Prostate gland (tissue), 2 donors: Measurements from ENCODE around the gene EPHB6. TPM values are rescaled to one million over a fixed set of nuclear protein-coding genes. Genes with fewer than 3 reads are reported as not detected.

ENCODE experiments used
- DNase-seq: peaks from one replicate; pipeline ENCODE4 v3.0.0-alpha.2; 2019; ENCODE audit warnings: low spot score
- H3K27ac ChIP-seq, 2 donors: fragments of 200-600 bp; sonication (generic); 2 replicates each; pipeline ENCODE4 v1.5.1; 2017 to 2019
- H3K27me3 ChIP-seq: fragments of 200-600 bp; sonication (generic); replicated peaks from 2 replicates; pipeline ENCODE4 v1.5.1; 2019; ENCODE audit not compliant: insufficient read depth
- H3K36me3 ChIP-seq, 2 donors: fragments of 200-600 bp; sonication (generic); 1 replicate in 1 of 2; 2 replicates in 1 of 2; pipeline versions ENCODE4 v1.5.1 to v1.8.1; 2017 to 2019
- H3K4me1 ChIP-seq: fragments of 200-600 bp; sonication (generic); replicated peaks from 2 replicates; pipeline ENCODE4 v1.5.1; 2019
- H3K4me3 ChIP-seq, 2 donors: fragments of 200-600 bp; sonication (generic); 2 replicates each; pipeline ENCODE4 v1.5.1; 2017 to 2019
- H3K9me3 ChIP-seq: fragments of 200-600 bp; sonication (generic); 2 replicates; pipeline ENCODE4 v1.5.1; 2017
- CTCF ChIP-seq, 4 experiments: fragments of 200-600 bp in 2 of 4; fragments of 450-650 bp in 2 of 4; sonication (generic) in 2 of 4; IDR thresholded peaks; 1 replicate in 3 of 4; 2 replicates in 1 of 4; pipeline ENCODE4 v1.5.1; 2016 to 2019; ENCODE audit warnings: antibody characterized with exemption in 4 of 4, mild to moderate bottlenecking in 2 of 4, moderate library complexity in 2 of 4
- POLR2A ChIP-seq: fragments of 450-650 bp; IDR thresholded peaks from one replicate; pipeline ENCODE4 v1.6.1; 2016; ENCODE audit warnings: antibody characterized with exemption, mild to moderate bottlenecking
- POLR2AphosphoS5 ChIP-seq: sonication (generic); formaldehyde crosslinking; IDR thresholded peaks from one replicate; pipeline ENCODE4 v1.6.1; 2017; ENCODE audit warnings: antibody characterized with exemption
- WGBS: methylation state at CpG from one replicate; pipeline ENCODE4 v1.1.5; 2018; 5-methylcytosine and 5-hydroxymethylcytosine counted together
- intact Hi-C: fragments of 100-400 bp; cut with DNase I; formaldehyde crosslinking; loops from one replicate; pipeline ENCODE4 v1.14.2; 2022
- total RNA-seq, 2 donors: library from RNA; depleted of rRNA; stranded (reverse); fragments of >200 nt; gene quantifications; one replicate each; pipeline ENCODE4 v1.1.0, GENCODE V29; 2016

The EPHB6 gene
- total RNA-seq, 2 donors from 2014 or later = 98.1 to 122 TPM

- no peak for DNase-seq
- H3K36me3 ChIP-seq = no peaks in the 10 kb centered on the region
- TF ChIP-seq POLR2A (no peak), CTCF (IDR thresholded peaks at IDR 0.05) (no peak), POLR2AphosphoS5 (no peak)
- H3K27me3 ChIP-seq = no peaks in the 10 kb centered on the region
- intact Hi-C loops = no loop called here
- H3K4me3 ChIP-seq = no peak overlapping the region
- peak overlapping the region in 1 of 2 donors; percentile 79 for H3K27ac ChIP-seq
- no peaks in the 10 kb centered on the region for H3K4me1 ChIP-seq
- no peaks in the 10 kb centered on the region for H3K9me3 ChIP-seq
- WGBS = 66% methylated on average over 7 of the region's 7 CpGs
Measured at GRCh38 chr7:142886866-142887265, 32.0 kb downstream of the EPHB6 start.

GRCh38 chr7:142887282-142888015, 32.6 kb downstream of the EPHB6 start:
- DNase-seq = no peak
- intact Hi-C loops = no loop called here
- TF ChIP-seq POLR2AphosphoS5 = no peak
- no peak for TF ChIP-seq POLR2A
- no peak for TF ChIP-seq CTCF (IDR thresholded peaks at IDR 0.05)
- H3K9me3 ChIP-seq = no peaks in the 10 kb centered on the region
- no peaks in the 10 kb centered on the region for H3K36me3 ChIP-seq
- no peak overlapping the region for H3K27ac ChIP-seq
- WGBS = 92% methylated on average over 12 of the region's 12 CpGs
- H3K4me1 ChIP-seq = no peaks in the 10 kb centered on the region
- H3K27me3 ChIP-seq = no peaks in the 10 kb centered on the region
- H3K4me3 ChIP-seq = no peak overlapping the region

GRCh38 chr7:142889816-142890215, 34.9 kb downstream of the EPHB6 start:
- Histone ChIP-seq H3K9me3 (no peaks in the 10 kb centered on the region), H3K4me3 (no peak overlapping the region), H3K27ac (no peak overlapping the region), H3K4me1 (peaks cover 8% of the 10 kb centered on the region), H3K36me3 (no peaks in the 10 kb centered on the region), H3K27me3 (no peaks in the 10 kb centered on the region)
- DNase-seq = no peak
- 29% methylated on average over 1 of the region's 3 CpGs for WGBS
- intact Hi-C loops = no loop called here
- TF ChIP-seq CTCF (IDR thresholded peaks at IDR 0.05) (no peak), POLR2A (no peak), POLR2AphosphoS5 (no peak)

GRCh38 chr7:142890874-142891485, 36.1 kb downstream of the EPHB6 start:
- 86% methylated on average over 12 of the region's 12 CpGs for WGBS
- no peak overlapping the region for H3K27ac ChIP-seq
- intact Hi-C loops = no loop called here
- no peaks in the 10 kb centered on the region for H3K27me3 ChIP-seq
- no peak for TF ChIP-seq POLR2A
- peaks cover 8% of the 10 kb centered on the region for H3K4me1 ChIP-seq
- DNase-seq = no peak
- H3K36me3 ChIP-seq = no peaks in the 10 kb centered on the region
- H3K9me3 ChIP-seq = no peaks in the 10 kb centered on the region
- H3K4me3 ChIP-seq = no peak overlapping the region

GRCh38 chr7:142891490-142892082, 36.7 kb downstream of the EPHB6 start:
- H3K27ac ChIP-seq = no peak overlapping the region
- H3K36me3 ChIP-seq = no peaks in the 10 kb centered on the region
- 97% methylated on average over 10 of the region's 10 CpGs for WGBS
- H3K4me1 ChIP-seq = peaks cover 8% of the 10 kb centered on the region
- no peak overlapping the region for H3K4me3 ChIP-seq
- no peak for TF ChIP-seq CTCF (IDR thresholded peaks at IDR 0.05)
- TF ChIP-seq POLR2A = no peak
- TF ChIP-seq POLR2AphosphoS5 = no peak
- no peaks in the 10 kb centered on the region for H3K9me3 ChIP-seq
- H3K27me3 ChIP-seq = no peaks in the 10 kb centered on the region
- no peak for DNase-seq
- intact Hi-C loops = no loop called here
